Keratinocyte (primary cell): Measurements from ENCODE around the gene KRTAP4-6.
"Not testable (repeated sequence)": the region's sequence is repeated elsewhere in the genome, so short reads cannot be mapped to it uniquely, and the experiment has no call there.

Experiments used
- CTCF ChIP-seq, 3 experiments: IDR thresholded peaks in 1 of 3; conservative IDR thresholded peaks in 1 of 3; optimal IDR thresholded peaks in 1 of 3; 2 replicates in 2 of 3; 3 replicates in 1 of 3; pipeline versions ENCODE3 to v1.5.1; 2011; ENCODE audit warnings: low read length in 3 of 3, mild to moderate bottlenecking in 3 of 3, moderate library complexity in 2 of 3, control low read depth in 1 of 3, inconsistent platforms in 1 of 3; ENCODE audit not compliant: insufficient read depth in 2 of 3; ENCODE audit errors: extremely low read depth in 1 of 3
- EZH2 ChIP-seq: IDR thresholded peaks from one replicate; pipeline ENCODE4 v1.6.1; 2012; ENCODE audit warnings: inconsistent platforms, mild to moderate bottlenecking, low read length, moderate library complexity

DNA sequence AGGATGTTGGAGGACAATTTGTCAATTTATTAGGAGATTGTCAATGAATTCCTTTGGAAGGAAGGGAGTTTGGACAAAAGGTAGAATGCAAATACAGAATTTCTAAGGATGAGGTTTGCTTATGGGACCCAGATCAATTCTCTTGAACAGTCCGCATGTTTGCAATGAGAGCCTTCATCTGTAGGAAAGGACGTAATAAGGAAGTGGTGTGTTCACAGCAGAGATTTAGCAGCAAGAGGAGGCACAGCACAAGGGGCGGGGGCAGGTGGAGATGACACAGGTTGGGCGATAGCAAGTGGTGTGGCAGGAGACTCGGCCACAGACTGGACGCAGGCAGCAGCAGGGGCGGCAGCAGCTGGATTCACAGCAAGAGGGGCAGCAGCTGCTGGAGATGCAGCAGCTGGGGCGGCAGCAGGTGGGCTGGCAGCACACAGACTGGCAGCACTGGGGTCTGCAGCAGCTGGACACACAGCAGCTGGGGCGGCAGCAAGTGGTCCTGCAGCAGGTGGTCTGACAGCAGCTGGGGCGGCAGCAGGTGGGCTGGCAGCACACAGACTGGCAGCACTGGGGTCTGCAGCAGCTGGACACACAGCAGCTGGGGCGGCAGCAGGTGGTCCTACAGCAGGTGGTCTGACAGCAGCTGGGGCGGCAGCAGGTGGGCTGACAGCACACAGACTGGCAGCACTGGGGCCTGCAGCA, 16.9 kb downstream of the KRTAP4-6 start:
- TF ChIP-seq CTCF (optimal IDR thresholded peaks at IDR 0.05 in 1 of 3, IDR thresholded peaks at IDR 0.05 in 1 of 3, conservative IDR thresholded peaks at IDR 0.05 in 1 of 3; ENCODE audit: extremely low read depth in 1 of 3, insufficient read depth in 2 of 3, low read length in 3 of 3); EZH2: not testable (repeated sequence)
